KMS-11 (cell line): ENCODE results near the gene BCL2L13.
"Not testable (repeated sequence)": the region's sequence is repeated elsewhere in the genome, so short reads cannot be mapped to it uniquely, and the experiment has no call there.

Experiments used
- H2AFZ ChIP-seq: fragments of 200-600 bp; sonication (generic); 2 replicates; pipeline ENCODE4 v1.6.1; 2016; ENCODE audit warnings: antibody characterized with exemption, mixed run types, low read depth
- H3K27ac ChIP-seq: fragments of 200-600 bp; sonication (generic); 2 replicates; pipeline ENCODE4 v1.6.1; 2016; ENCODE audit warnings: mild to moderate bottlenecking, mixed run types
- H3K27me3 ChIP-seq: fragments of 200-600 bp; sonication (generic); 2 replicates; pipeline ENCODE4 v1.6.1; 2017; ENCODE audit warnings: mild to moderate bottlenecking, low read depth, mixed run types, moderate library complexity; ENCODE audit not compliant: insufficient read depth
- H3K36me3 ChIP-seq: fragments of 200-600 bp; sonication (generic); 2 replicates; pipeline ENCODE4 v1.6.1; 2017; ENCODE audit warnings: mild to moderate bottlenecking, mixed run types; ENCODE audit not compliant: insufficient read depth
- H3K4me1 ChIP-seq: fragments of 200-600 bp; sonication (generic); 2 replicates; pipeline ENCODE4 v1.6.1; 2016; ENCODE audit warnings: mild to moderate bottlenecking, low read depth, mixed run types; ENCODE audit not compliant: poor library complexity, severe bottlenecking
- H3K4me2 ChIP-seq: fragments of 200-600 bp; sonication (generic); 2 replicates; pipeline ENCODE4 v1.7.0; 2016; ENCODE audit warnings: mild to moderate bottlenecking, mixed run types
- H3K4me3 ChIP-seq: fragments of 200-600 bp; sonication (generic); IDR thresholded peaks from 2 replicates; pipeline ENCODE4 v1.6.1; 2017; ENCODE audit warnings: low read depth, low read length, mixed read lengths; ENCODE audit not compliant: insufficient read depth
- H3K79me2 ChIP-seq: fragments of 200-600 bp; sonication (generic); 2 replicates; pipeline ENCODE4 v1.6.1; 2016; ENCODE audit warnings: low read depth, mixed run types; ENCODE audit not compliant: insufficient read depth
- H3K9ac ChIP-seq: fragments of 200-600 bp; sonication (generic); 2 replicates; pipeline ENCODE4 v1.6.1; 2016; ENCODE audit warnings: mild to moderate bottlenecking, mixed run types
- H4K20me1 ChIP-seq: fragments of 200-600 bp; sonication (generic); 2 replicates; pipeline ENCODE4 v1.6.1; 2016; ENCODE audit warnings: mild to moderate bottlenecking, mixed run types; ENCODE audit not compliant: insufficient read depth
- TF ChIP-seq, protein P1 (sequence below): fragments of 200-600 bp; sonication (generic); conservative IDR thresholded peaks from 2 replicates; pipeline ENCODE4 v1.6.1; 2017; ENCODE audit warnings: low read depth, mild to moderate bottlenecking, antibody characterized with exemption, low read length, moderate library complexity, mixed read lengths

BCL2L13 gene

DNA sequence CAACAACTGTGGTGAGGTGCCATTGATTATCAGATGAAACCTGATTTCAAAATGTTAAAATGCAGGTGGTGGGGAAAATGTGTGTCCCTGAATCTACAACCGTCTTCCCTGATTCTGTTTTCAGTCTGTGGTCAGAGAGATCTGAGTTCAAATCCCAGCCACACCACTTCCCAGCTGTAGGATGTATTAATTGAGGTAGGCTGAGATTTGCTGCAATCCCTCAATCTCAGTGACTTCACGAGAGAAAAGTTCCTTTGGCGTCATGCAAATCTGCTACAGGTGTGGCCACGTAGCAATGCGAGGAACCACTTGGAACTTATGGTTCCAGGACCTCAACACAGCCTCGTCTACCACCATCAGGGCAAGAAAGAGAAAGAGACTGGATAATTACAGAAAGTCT is 56.2 kb downstream of the BCL2L13 start:
- Histone ChIP-seq H3K4me2 (no peak overlapping the region), H2AFZ (no peak overlapping the region), H3K9ac (no peak overlapping the region), H3K4me3 (no peak overlapping the region), H3K27ac (no peak overlapping the region), H4K20me1 (no peaks in the 10 kb centered on the region), H3K36me3 (no peaks in the 10 kb centered on the region), H3K79me2 (no peaks in the 10 kb centered on the region), H3K4me1 (no peaks in the 10 kb centered on the region), H3K27me3 (no peaks in the 10 kb centered on the region)
- TF ChIP-seq, protein P1, sequence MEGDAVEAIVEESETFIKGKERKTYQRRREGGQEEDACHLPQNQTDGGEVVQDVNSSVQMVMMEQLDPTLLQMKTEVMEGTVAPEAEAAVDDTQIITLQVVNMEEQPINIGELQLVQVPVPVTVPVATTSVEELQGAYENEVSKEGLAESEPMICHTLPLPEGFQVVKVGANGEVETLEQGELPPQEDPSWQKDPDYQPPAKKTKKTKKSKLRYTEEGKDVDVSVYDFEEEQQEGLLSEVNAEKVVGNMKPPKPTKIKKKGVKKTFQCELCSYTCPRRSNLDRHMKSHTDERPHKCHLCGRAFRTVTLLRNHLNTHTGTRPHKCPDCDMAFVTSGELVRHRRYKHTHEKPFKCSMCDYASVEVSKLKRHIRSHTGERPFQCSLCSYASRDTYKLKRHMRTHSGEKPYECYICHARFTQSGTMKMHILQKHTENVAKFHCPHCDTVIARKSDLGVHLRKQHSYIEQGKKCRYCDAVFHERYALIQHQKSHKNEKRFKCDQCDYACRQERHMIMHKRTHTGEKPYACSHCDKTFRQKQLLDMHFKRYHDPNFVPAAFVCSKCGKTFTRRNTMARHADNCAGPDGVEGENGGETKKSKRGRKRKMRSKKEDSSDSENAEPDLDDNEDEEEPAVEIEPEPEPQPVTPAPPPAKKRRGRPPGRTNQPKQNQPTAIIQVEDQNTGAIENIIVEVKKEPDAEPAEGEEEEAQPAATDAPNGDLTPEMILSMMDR, result no peak

DNA sequence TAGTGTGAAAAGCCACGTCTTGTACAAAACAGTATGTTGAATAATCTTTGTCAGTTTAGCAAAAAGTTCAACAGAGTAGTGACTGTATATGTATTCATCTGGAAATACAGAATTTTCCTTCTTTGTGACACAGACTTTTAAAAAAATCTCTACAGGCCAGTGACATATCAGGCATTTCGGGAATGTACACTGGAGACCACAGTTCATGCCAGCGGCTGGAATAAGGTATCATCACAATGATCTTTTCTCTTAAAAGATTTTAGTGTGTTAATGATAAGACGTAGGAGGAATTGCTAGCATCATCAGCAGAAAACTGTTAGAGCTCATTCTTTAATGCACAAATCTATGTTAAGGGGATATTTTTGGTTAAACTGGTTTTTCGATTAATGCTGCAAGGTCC is 57.4 kb downstream of the BCL2L13 start:
- Histone ChIP-seq H3K27me3 (no peaks in the 10 kb centered on the region), H3K36me3 (no peaks in the 10 kb centered on the region), H3K4me1 (no peaks in the 10 kb centered on the region), H3K9ac (no peak overlapping the region), H3K27ac (no peak overlapping the region), H3K4me2 (no peak overlapping the region), H2AFZ (no peak overlapping the region), H3K79me2 (no peaks in the 10 kb centered on the region), H3K4me3 (no peak overlapping the region), H4K20me1 (no peaks in the 10 kb centered on the region)
- TF ChIP-seq, protein P1, result no peak

DNA sequence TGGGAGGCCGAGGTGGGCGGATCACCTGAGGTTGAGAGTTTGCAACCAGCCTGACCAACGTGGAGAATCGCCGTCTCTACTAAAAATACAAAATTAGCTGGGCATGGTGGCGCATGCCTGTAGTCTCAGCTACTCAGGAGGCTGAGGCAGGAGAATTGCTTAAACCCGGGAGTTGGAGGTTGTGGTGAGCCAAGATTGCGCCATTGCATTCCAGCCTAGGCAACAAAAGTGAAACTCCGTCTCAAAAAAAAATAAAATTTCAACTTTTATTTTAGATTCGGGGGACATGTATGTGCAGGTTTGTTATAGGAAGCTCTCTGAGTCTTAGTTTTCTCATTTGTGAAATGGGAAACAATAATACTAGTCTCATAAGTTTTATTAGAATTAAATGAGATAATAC is 58.6 kb downstream of the BCL2L13 start:
- H3K27me3 ChIP-seq, H3K4me3 ChIP-seq, H3K9ac ChIP-seq, H3K27ac ChIP-seq, H3K36me3 ChIP-seq, H3K79me2 ChIP-seq, H3K4me2 ChIP-seq, H2AFZ ChIP-seq, H4K20me1 ChIP-seq, H3K4me1 ChIP-seq: not testable (repeated sequence)

DNA sequence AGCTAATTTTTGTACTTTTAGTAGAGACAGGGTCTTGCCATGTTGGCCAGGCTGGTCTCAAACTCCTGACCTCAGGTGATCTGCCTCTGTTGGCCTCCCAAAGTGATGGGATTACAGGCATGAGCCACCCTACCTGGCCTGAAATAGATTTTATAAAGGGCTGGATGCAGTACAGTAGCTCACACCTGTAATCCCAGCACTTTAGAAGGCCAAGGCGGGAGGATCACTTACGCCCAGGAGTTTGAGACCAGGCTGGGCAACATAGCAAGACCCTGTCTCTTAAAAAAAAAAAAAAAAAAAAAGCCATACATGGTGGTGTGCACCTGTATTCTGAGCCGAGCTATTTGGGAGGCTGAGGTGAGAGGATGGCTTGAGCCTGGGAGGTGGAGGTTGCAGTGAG is 59.7 kb downstream of the BCL2L13 start:
- not testable (repeated sequence) for H3K79me2 ChIP-seq, H3K36me3 ChIP-seq, H3K9ac ChIP-seq, H3K4me3 ChIP-seq, H3K27me3 ChIP-seq, H3K4me2 ChIP-seq, H4K20me1 ChIP-seq, H3K4me1 ChIP-seq, H3K27ac ChIP-seq, H2AFZ ChIP-seq

DNA sequence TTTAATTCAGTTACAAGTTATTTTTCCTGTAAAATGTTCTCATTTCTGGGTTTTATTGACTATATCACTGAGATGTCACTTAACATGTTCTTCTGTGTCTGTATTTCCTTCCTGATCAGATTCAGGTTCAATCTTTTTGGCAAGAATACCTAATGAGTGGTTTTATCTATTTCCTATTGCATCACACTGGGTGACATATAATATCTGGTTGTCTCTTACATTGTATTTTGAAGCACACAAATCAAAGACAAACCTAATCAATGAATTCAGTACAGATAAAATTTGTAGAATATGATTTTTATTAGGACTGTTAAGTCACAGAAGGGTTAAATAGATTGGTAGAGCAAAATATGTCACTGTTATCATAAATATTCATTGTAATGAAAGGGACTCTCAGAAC is 60.4 kb downstream of the BCL2L13 start:
- Histone ChIP-seq H3K4me2 (no peak overlapping the region), H3K9ac (no peak overlapping the region), H3K27ac (no peak overlapping the region)

More for the DNA sequence above, 60.4 kb downstream of the BCL2L13 start:
- H4K20me1 ChIP-seq, result no peaks in the 10 kb centered on the region
- H3K27me3 ChIP-seq, result no peaks in the 10 kb centered on the region
- no peak overlapping the region for H3K4me3 ChIP-seq
- no peaks in the 10 kb centered on the region for H3K4me1 ChIP-seq
- H3K36me3 ChIP-seq, result no peaks in the 10 kb centered on the region
- no peaks in the 10 kb centered on the region for H3K79me2 ChIP-seq
- no peak overlapping the region for H2AFZ ChIP-seq
- TF ChIP-seq, protein P1, result no peak
